HTR-8/SVneo (cell line): ENCODE measurements around the gene COLQ.

ENCODE experiments used
- DNase-seq: peaks from one replicate; pipeline ENCODE4 v3.0.0; 2011; ENCODE audit warnings: low spot score, mixed read lengths; ENCODE audit not compliant: insufficient read length
- FAIRE-seq: peaks from 2 replicates; lab custom pipeline; 2011; peaks lifted over from hg19 to GRCh38; lab: Jason Lieb, UNC

COLQ gene

DNA sequence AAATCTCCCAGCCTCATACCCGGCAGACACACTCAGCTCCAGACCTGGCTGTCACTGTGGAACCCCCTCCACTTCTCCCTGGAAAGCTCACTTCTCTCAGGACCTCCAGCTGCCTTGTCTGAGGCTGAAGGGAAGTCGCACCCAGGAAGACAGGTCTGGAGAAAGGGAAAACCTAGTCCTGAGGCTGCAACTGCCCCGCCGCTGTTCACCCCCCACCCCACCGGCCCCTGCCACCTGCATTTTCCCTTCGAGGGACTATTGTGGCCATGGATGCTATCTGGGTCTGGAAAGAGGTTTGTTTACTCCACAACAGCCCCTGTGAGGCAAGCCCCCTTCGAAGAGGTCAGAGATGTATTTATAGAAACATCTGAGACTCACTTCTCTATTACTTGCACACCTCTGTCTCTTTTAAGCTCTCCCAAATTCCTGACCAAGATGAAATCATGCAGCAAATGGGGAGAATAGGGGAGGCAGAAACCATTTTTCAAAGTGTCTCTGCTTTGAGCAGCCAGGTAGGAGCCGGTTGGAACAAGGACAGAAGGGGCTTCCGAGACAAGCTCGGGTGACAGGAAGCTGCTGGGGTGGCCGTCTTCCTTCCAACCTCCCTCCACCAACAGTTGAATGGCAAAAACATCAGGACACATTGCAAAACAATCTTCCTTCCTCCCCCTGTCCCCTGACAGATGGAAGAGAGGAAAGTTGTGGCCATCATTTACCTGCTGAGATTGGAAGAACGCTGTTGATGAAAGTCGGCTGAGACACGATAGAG lies 518 bp downstream of the COLQ start:
- DNase-seq (no peak), FAIRE-seq (no peak)

DNA sequence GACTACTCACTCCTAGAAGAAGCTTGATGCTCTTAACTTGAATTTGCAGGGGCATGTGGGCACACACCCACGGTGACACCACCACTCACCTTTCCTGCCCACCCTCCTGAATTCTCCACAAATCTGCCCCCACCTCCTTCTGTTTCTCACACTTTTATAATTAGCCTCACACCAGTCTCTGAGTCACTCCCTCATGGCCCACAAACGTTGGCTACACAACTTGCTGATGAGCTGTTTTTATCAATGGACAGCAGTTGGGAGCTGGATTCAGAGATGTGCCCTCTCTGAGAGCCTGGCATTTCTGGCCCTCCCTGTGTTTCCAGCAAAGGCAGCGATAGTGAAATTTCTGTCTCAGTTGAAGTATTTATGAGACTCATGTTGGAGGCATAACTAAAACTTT lies 1.3 kb downstream of the COLQ start:
- FAIRE-seq = no peak
- no peak for DNase-seq

DNA sequence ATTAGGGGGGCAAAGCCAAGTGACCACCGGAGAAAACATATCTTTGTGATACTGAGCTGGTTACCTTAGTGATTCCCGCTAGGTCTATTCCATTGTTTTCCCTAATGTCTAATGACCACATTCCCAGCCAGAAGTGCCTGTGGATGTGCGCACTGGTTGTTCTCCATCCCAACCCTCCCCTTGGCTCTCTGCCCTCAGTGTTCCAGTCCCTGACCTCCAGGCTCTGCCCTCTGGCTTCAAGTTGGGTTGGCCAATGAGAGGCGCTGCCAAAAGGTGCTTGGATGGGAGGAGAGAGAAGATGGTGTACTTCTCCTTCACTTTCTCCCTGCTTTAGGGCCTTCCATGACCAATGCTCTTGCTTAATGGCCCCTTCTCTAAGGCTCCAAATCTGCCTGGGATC lies 2.4 kb downstream of the COLQ start:
- DNase-seq (no peak), FAIRE-seq (no peak)

GRCh38 chr3:15514663-15515340 lies 6.7 kb downstream of the COLQ start:
- DNase-seq = no peak
- FAIRE-seq = no peak

DNA sequence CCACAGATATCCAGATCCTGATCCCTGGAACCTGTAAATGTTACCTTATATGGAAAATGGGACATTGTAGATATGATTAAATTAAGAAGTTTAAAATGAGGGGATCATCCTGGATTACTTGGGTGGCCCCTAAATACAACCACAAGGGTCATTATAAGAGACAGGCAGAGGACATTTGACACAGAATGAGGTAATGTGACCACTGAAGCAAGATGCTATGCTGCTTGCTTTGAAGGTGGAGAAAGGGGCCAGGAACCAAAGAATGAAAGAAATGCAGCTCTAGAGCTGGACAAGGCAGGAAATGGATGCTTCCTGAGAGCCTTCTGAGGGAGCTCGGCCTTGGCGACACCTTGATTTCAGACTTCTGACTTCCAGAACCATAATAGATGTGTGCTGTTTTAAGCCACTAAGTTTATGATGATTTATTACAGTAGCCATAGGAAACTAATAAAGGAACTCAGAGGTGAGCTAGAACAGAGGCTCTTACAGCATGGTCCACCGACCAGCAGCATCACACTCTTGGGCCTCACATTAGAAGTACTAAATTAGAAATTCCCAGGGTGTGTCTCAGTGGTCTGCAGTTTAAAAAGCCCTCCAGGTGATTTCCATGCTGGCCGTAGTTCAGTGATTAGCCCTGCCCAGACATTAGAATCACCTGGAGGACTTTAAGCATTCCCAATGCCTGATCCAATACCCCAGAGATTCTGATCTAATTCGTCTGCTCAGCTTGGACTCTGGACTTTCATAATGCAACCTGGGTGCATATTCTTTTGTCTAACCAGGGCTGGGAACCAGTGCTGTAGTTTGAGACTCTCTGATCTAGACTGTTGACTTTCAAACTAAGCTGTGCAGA lies 7.5 kb downstream of the COLQ start:
- FAIRE-seq (no peak), DNase-seq (no peak)

GRCh38 chr3:15513116-15513515 lies 8.4 kb downstream of the COLQ start:
- no peak for FAIRE-seq
- DNase-seq = no peak

DNA sequence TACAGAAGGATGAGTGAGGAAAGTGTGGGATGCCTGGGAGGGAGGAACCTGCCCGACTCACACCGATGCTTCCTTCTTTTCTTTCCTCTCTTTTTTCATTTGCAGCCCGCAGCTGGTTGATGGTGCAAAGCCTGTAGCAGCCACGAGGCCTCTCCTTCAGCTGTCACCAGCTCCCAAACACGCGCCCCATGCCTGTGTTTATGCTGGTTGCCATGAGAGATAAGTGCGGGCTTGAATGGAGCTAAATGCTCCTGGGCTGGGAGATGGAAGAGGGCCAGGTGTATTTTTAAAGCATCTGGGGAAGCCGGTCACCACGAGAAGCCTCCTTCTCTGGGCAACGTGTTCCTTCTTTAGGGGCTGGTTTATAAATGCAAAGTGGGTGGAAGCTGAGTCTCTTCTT lies 9.3 kb downstream of the COLQ start:
- no peak for DNase-seq

GRCh38 chr3:15511156-15511555 lies 10.3 kb downstream of the COLQ start:
- no peak for DNase-seq
- no peak for FAIRE-seq

More for the DNA sequence above, 9.3 kb downstream of the COLQ start:
- no peak for FAIRE-seq

DNA sequence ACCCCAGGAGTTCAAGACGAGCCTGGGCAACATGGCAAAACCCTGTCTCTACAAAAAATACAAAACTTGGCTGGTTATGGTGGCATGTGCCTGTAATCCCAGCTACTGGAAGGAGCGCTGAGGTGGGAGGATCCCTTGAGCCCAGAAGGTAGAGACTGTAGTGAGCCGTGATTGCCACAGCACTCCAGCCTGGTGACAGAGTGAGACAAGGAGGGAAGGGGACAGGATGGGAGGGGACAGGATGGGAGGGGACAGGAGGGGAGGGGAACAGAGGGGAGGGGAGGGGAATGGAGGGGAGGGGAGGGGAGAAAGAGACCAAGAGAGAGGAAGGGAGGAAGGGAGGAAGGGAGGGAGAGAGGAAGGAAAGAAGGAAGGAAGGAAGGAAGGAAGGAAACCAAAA lies 11.0 kb downstream of the COLQ start:
- no peak for DNase-seq
- no peak for FAIRE-seq

GRCh38 chr3:15506571-15506970 lies 14.9 kb downstream of the COLQ start:
- FAIRE-seq (no peak), DNase-seq (no peak)

DNA sequence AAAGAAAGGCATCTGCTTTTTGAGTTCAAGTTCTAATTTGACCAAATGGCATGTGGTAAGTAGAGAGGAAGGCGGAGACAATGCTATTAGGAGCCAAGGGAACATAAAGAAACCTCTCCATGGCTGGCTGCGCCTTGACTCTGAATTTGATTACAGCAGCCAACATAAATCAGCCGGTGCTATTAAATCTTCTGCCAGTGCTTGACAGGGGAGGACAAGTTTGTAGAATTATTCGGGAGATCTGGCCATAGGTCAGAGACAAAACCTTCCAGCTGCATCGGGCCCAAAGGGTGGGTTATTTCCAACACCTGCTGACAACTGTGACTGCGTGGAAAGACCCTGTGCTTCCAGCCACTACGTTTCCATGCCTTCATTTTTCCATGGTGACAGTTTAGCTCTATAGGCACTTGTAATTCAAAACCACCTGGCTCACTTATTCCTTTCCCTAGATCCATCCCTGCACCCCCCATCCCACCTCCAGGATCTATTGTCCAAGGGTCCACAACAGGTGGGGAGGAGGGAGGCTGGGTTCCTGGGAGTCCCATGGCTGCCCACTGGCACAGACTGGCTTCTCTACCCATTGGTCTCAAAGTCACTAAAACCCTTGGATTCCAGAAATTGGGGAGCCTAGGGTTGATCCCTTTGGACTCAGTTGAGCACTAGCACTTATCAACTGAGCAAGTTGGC lies 15.9 kb downstream of the COLQ start:
- DNase-seq = no peak
- FAIRE-seq = no peak

- FAIRE-seq (no peak), DNase-seq (no peak)
Measured at GRCh38 chr3:15502616-15503015, 18.9 kb downstream of the COLQ start.

GRCh38 chr3:15501126-15501525 lies 20.4 kb downstream of the COLQ start:
- FAIRE-seq (no peak), DNase-seq (no peak)

DNA sequence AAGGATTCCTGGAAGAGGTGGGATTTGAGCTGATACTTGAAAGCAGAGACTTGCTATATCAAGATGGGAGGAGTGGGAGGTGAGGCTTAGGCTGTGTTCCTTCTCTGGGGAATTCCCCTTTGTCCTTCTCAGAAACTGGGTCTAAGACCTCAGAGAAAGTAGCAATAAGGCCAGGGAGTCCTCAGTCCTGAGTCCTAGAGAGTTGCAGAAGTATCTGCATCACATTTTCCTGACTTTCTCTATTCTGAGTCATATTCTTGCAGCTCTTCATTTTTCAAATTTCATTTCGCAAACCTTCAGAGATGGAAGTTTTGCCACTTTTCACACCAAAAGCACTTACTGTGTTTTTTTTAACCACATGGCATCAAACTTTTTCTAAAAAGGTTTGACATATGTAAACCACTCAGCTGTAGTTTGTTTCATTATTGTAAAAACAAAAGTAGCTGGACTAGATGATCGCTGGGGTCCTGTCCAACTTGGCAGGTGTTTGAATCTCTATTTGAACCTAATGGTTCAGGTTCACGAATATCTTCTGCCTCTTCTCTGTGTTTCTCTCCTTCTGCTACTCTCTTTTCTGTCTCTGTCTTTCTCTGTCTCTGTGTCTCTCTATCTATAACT lies 21.3 kb downstream of the COLQ start:
- FAIRE-seq = no peak
- DNase-seq = no peak

- FAIRE-seq (no peak), DNase-seq (no peak)
Measured at GRCh38 chr3:15499536-15499935, 22.0 kb downstream of the COLQ start.

- no peak for FAIRE-seq
- no peak for DNase-seq
Measured at GRCh38 chr3:15498431-15499214, 22.9 kb downstream of the COLQ start.

DNA sequence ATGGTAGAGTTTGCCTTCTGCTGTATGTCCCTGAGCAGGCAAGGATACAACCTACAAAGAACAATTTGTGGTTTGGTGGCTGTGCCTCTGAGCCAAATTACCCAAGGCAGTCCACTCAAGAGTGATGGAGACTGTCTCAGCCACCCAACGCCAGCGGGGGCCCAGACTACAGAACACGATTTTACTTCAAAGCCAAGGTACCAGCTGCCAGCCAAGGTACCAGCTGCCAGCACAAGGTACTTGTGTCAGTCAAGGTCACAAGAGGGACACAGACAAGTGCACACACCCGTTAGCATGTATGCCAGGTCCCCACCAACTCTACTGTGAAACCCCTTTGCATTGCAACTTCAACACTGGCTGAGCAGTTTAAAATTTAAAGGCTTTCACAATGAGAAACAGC lies 23.5 kb downstream of the COLQ start:
- FAIRE-seq = no peak
- DNase-seq = no peak

DNA sequence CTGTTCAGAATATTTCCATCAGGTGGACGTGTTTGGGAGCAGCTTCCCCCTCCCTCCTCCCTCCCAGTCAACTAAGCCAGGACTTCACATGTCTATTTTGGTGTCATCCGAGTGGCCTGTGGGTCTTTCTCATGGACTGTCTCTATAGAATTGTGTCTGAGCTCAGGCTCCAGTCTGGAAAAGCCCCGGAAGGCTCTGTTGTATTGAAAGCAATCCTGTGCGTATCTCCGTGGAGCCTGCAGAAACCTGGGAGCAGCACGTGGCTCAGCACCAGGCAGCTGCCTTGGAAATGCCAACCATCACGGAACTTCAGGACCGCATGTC lies 25.2 kb downstream of the COLQ start:
- DNase-seq = no peak
- FAIRE-seq = no peak
